SK-N-MC (cell line): ENCODE measurements around the gene CLSTN1.

Source experiments
- EZH2 ChIP-seq: fragments of 200-600 bp; sonication (generic); IDR thresholded peaks from one replicate; pipeline ENCODE4 v1.6.1; 2017; ENCODE audit warnings: antibody characterized with exemption
- POLR2AphosphoS5 ChIP-seq: IDR thresholded peaks from 2 replicates; pipeline ENCODE4 v1.6.1; 2012; ENCODE audit warnings: mild to moderate bottlenecking, low read depth, low read length, borderline replicate concordance

- TF ChIP-seq POLR2AphosphoS5, result no peak
- TF ChIP-seq EZH2, result no peak
Measured at GRCh38 chr1:9852004-9852403, 28.2 kb upstream of the CLSTN1 start.
